ENCODE measurements around the gene SIAH3.
"Not testable (repeated sequence)": the region's sequence is repeated elsewhere in the genome, so short reads cannot be mapped to it uniquely, and the experiment has no call there.

SIAH3 gene

DNA sequence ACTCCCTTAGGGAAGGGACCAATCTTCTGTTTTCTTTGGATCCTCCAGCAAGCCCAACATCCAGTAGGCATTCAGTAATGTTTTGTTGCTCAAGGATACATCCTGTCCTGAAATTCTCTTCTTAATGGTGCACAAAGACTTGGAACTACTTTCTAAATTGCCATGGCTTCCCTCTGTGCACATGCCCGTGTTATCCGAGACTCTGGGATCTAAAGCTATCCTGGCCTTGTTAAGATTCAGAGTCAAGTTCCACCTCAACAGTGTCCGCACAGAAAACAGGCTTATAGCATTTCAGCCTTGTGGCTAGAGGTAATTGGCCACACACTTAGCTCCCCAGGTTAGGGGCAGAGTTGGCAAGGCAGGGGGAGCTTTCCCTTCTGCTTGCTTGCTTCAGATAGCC lies 77.6 kb downstream of the SIAH3 start:
- in situ Hi-C loops (cut with HindIII; ENCODE audit: low sequenced_read_pairs): no loop called here
- TF ChIP-seq, protein P1, sequence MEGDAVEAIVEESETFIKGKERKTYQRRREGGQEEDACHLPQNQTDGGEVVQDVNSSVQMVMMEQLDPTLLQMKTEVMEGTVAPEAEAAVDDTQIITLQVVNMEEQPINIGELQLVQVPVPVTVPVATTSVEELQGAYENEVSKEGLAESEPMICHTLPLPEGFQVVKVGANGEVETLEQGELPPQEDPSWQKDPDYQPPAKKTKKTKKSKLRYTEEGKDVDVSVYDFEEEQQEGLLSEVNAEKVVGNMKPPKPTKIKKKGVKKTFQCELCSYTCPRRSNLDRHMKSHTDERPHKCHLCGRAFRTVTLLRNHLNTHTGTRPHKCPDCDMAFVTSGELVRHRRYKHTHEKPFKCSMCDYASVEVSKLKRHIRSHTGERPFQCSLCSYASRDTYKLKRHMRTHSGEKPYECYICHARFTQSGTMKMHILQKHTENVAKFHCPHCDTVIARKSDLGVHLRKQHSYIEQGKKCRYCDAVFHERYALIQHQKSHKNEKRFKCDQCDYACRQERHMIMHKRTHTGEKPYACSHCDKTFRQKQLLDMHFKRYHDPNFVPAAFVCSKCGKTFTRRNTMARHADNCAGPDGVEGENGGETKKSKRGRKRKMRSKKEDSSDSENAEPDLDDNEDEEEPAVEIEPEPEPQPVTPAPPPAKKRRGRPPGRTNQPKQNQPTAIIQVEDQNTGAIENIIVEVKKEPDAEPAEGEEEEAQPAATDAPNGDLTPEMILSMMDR (IDR thresholded peaks at IDR 0.05; ENCODE audit: low read depth, low read length, missing control alignments): no peak
- DNase-seq (ENCODE audit: low read depth): no peak
- H3K4me3 ChIP-seq (ENCODE audit: low read depth, low read length): no peak overlapping the region

GRCh38 chr13:45773236-45773635 lies 78.3 kb downstream of the SIAH3 start:
- TF ChIP-seq, protein P1 (IDR thresholded peaks at IDR 0.05; ENCODE audit: low read depth, low read length, missing control alignments): no peak
- H3K4me3 ChIP-seq (ENCODE audit: low read depth, low read length): no peak overlapping the region
- in situ Hi-C loops (cut with HindIII; ENCODE audit: low sequenced_read_pairs): no loop called here
- DNase-seq (ENCODE audit: low read depth): no peak

GRCh38 chr13:45770886-45771285 lies 80.7 kb downstream of the SIAH3 start:
- in situ Hi-C loops (cut with HindIII; ENCODE audit: low sequenced_read_pairs): no loop called here
- no peak overlapping the region for H3K4me3 ChIP-seq (ENCODE audit: low read depth, low read length)
- no peak for DNase-seq (ENCODE audit: low read depth)
- TF ChIP-seq, protein P1 (IDR thresholded peaks at IDR 0.05; ENCODE audit: low read depth, low read length, missing control alignments): no peak

GRCh38 chr13:45768656-45769479 lies 82.7 kb downstream of the SIAH3 start:
- DNase-seq (ENCODE audit: low read depth): no peak
- TF ChIP-seq, protein P1 (IDR thresholded peaks at IDR 0.05; ENCODE audit: low read depth, low read length, missing control alignments): no peak
- no peak overlapping the region for H3K4me3 ChIP-seq (ENCODE audit: low read depth, low read length)
- in situ Hi-C loops (cut with HindIII; ENCODE audit: low sequenced_read_pairs): no loop called here

DNA sequence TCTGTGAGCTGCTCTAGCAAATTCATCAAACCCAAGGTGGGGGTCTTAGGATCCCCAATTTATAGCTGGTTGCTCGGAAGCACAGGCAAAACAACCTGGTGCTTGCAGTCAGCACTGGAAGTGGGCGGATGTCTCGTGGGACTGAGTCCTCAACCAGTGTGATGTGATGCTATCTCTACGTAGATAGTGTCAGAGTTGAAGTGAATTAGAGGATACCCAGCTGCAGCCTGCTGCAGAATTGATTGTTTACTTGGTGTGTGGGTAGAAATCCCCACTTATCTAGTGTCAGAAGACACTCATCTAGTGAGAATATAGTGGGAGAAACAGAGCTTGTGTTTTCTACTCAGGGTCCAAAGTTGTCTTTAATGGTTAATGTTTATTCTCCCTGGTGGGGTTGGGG lies 86.1 kb downstream of the SIAH3 start:
- no peak for DNase-seq (ENCODE audit: low read depth)
- no peak overlapping the region for H3K4me3 ChIP-seq (ENCODE audit: low read depth, low read length)
- in situ Hi-C loops (cut with HindIII; ENCODE audit: low sequenced_read_pairs): no loop called here
- TF ChIP-seq, protein P1 (IDR thresholded peaks at IDR 0.05; ENCODE audit: low read depth, low read length, missing control alignments): no peak

- TF ChIP-seq, protein P1 (IDR thresholded peaks at IDR 0.05; ENCODE audit: low read depth, low read length, missing control alignments): no peak
- H3K4me3 ChIP-seq (ENCODE audit: low read depth, low read length): no peak overlapping the region
- DNase-seq (ENCODE audit: low read depth): no peak
- in situ Hi-C loops (cut with HindIII; ENCODE audit: low sequenced_read_pairs): no loop called here
Measured at GRCh38 chr13:45763419-45763818, 88.1 kb downstream of the SIAH3 start.

- DNase-seq (ENCODE audit: low read depth); in situ Hi-C loops (cut with HindIII; ENCODE audit: low sequenced_read_pairs): not testable (repeated sequence)
Measured at GRCh38 chr13:45757589-45757988, 94.0 kb downstream of the SIAH3 start.

DNA sequence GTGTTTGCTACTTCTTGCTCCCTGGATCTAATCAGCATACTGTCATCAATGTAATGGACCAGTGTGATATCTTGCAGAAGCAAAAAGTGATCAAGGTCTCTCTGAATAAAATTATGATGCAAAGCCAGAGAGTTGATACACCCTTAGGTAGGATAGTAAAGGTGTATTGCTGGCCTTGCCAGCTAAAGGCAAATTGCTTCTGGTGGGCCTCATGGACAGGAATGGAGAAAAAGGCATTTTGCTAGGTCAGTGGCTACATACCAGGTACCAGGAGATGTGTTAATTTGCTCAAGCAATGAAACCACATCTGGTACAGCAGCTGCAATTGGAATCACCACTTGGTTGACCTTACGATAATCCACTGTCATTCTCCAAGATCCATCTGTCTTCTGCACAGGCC lies 95.1 kb downstream of the SIAH3 start:
- H3K4me3 ChIP-seq (ENCODE audit: low read depth, low read length); in situ Hi-C loops (cut with HindIII; ENCODE audit: low sequenced_read_pairs); DNase-seq (ENCODE audit: low read depth): not testable (repeated sequence)

More at GRCh38 chr13:45757589-45757988, 94.0 kb downstream of the SIAH3 start:
- H3K4me3 ChIP-seq (ENCODE audit: low read depth, low read length): not testable (repeated sequence)

All from astrocyte of the cerebellum (primary cell).